Mesenchymal stem cell (in vitro differentiated cells and primary cell): ENCODE measurements around the gene SEMA3A.

Experiments
- DNase-seq: peaks from one replicate; pipeline ENCODE4 v3.0.0-alpha.2; 2013
- H2AFZ ChIP-seq: one replicate; pipeline ENCODE4 v1.6.1; 2013; ENCODE audit warnings: low read depth, mild to moderate bottlenecking, control low read depth, inconsistent platforms, low read length, moderate library complexity
- H2AK5ac ChIP-seq: 2 replicates; pipeline ENCODE4 v1.6.1; 2013; ENCODE audit warnings: low read length, moderate library complexity, mild to moderate bottlenecking, inconsistent platforms; ENCODE audit not compliant: severe bottlenecking
- H2BK120ac ChIP-seq: one replicate; pipeline ENCODE4 v1.6.1; 2013; ENCODE audit warnings: low read depth, mild to moderate bottlenecking, inconsistent platforms, low read length, moderate library complexity
- H2BK12ac ChIP-seq, 2 experiments: one replicate each; pipeline ENCODE4 v1.6.1; 2013; ENCODE audit warnings: inconsistent platforms in 2 of 2, low read length in 2 of 2, mild to moderate bottlenecking in 2 of 2, moderate library complexity in 2 of 2, control low read depth in 1 of 2
- H2BK15ac ChIP-seq: one replicate; pipeline ENCODE4 v1.6.1; 2013; ENCODE audit warnings: mild to moderate bottlenecking, low read depth, inconsistent platforms; ENCODE audit not compliant: poor library complexity, severe bottlenecking
- H2BK5ac ChIP-seq: 2 replicates; pipeline ENCODE4 v1.6.1; 2013; ENCODE audit warnings: low read depth, mild to moderate bottlenecking, low read length, control low read depth, inconsistent platforms; ENCODE audit not compliant: poor library complexity, severe bottlenecking
- H3K14ac ChIP-seq, 2 experiments: one replicate each; pipeline ENCODE4 v1.6.1; 2013; ENCODE audit warnings: inconsistent platforms in 2 of 2, low read length in 2 of 2, control low read depth in 1 of 2, mild to moderate bottlenecking in 1 of 2, moderate library complexity in 1 of 2
- H3K18ac ChIP-seq, 2 experiments: one replicate each; pipeline ENCODE4 v1.6.1; 2013; ENCODE audit warnings: inconsistent platforms in 2 of 2, low read length in 2 of 2, control low read depth in 1 of 2, low read depth in 1 of 2, mild to moderate bottlenecking in 1 of 2
- H3K23ac ChIP-seq, 2 experiments: one replicate each; pipeline ENCODE4 v1.6.1; 2013; ENCODE audit warnings: inconsistent platforms in 2 of 2, low read length in 2 of 2, mild to moderate bottlenecking in 2 of 2, moderate library complexity in 2 of 2, control low read depth in 1 of 2
- H3K27ac ChIP-seq: 2 replicates; pipeline ENCODE4 v1.5.1; 2013; ENCODE audit warnings: mild to moderate bottlenecking, moderate library complexity, low read length, control low read depth, inconsistent platforms; ENCODE audit not compliant: poor library complexity, severe bottlenecking
- H3K27me3 ChIP-seq, 2 experiments: 2 replicates each; pipeline versions ENCODE4 v1.6.1 to v1.7.0; 2013; ENCODE audit warnings: low read length in 2 of 2, mild to moderate bottlenecking in 2 of 2, moderate library complexity in 2 of 2, control low read depth in 1 of 2, inconsistent platforms in 1 of 2; ENCODE audit not compliant: control insufficient read depth in 1 of 2, insufficient read depth in 1 of 2
- H3K36me3 ChIP-seq, 2 experiments: 2 replicates each; pipeline versions ENCODE4 v1.6.1 to v1.7.0; 2013; ENCODE audit warnings: low read length in 2 of 2, control low read depth in 1 of 2, inconsistent platforms in 1 of 2, low read depth in 1 of 2, mild to moderate bottlenecking in 1 of 2; ENCODE audit not compliant: insufficient read depth in 2 of 2, control insufficient read depth in 1 of 2
- H3K4ac ChIP-seq, 2 experiments: one replicate each; pipeline ENCODE4 v1.6.1; 2013; ENCODE audit warnings: inconsistent platforms in 2 of 2, low read length in 2 of 2, mild to moderate bottlenecking in 2 of 2, moderate library complexity in 2 of 2, control low read depth in 1 of 2, low read depth in 1 of 2
- H3K4me1 ChIP-seq: 2 replicates; pipeline ENCODE4 v1.6.1; 2013; ENCODE audit warnings: low read depth, low read length, control low read depth; ENCODE audit not compliant: control insufficient read depth, insufficient read depth
- H3K4me2 ChIP-seq: 2 replicates; pipeline ENCODE4 v1.6.1; 2013; ENCODE audit warnings: low read length, mild to moderate bottlenecking, inconsistent platforms; ENCODE audit not compliant: poor library complexity, severe bottlenecking
- H3K4me3 ChIP-seq, 2 experiments: 2 replicates each; pipeline versions ENCODE4 v1.5.1 to v1.7.0; 2013; ENCODE audit warnings: low read length in 2 of 2, mild to moderate bottlenecking in 2 of 2, control low read depth in 1 of 2, low read depth in 1 of 2; ENCODE audit not compliant: insufficient read depth in 1 of 2
- H3K79me1 ChIP-seq: replicated peaks from 2 replicates; pipeline ENCODE4 v1.6.1; 2013; ENCODE audit warnings: mild to moderate bottlenecking, control low read depth, low read length, inconsistent platforms; ENCODE audit not compliant: poor library complexity, severe bottlenecking
- H3K9ac ChIP-seq: 2 replicates; pipeline ENCODE4 v1.7.0; 2013; ENCODE audit warnings: mild to moderate bottlenecking, low read length, moderate library complexity
- H3K9me3 ChIP-seq: 2 replicates; pipeline ENCODE4 v1.7.0; 2013; ENCODE audit warnings: mild to moderate bottlenecking, low read length; ENCODE audit not compliant: control insufficient read depth
- H4K8ac ChIP-seq: one replicate; pipeline ENCODE4 v1.6.1; 2013; ENCODE audit warnings: inconsistent platforms, mild to moderate bottlenecking, low read length, moderate library complexity
- H4K91ac ChIP-seq: one replicate; pipeline ENCODE4 v1.6.1; 2013; ENCODE audit warnings: mild to moderate bottlenecking, low read length, inconsistent platforms
- WGBS: methylation state at CpG from one replicate; pipeline ENCODE4 v1.1.7; 2013; ENCODE audit warnings: mixed read lengths; 5-methylcytosine and 5-hydroxymethylcytosine counted together

The SEMA3A gene

GRCh38 chr7:84122582-84123360 is 71.8 kb downstream of the SEMA3A start:
- no peak overlapping the region for H3K4me2 ChIP-seq
- H2BK15ac ChIP-seq = no peak overlapping the region
- H2BK120ac ChIP-seq = no peak overlapping the region
- no peak overlapping the region for H4K91ac ChIP-seq
- no peak overlapping the region for H4K8ac ChIP-seq
- no peak overlapping the region for H3K4ac ChIP-seq
- H3K18ac ChIP-seq = no peak overlapping the region
- H3K4me3 ChIP-seq = no peak overlapping the region
- no peak overlapping the region for H3K23ac ChIP-seq
- H3K27me3 ChIP-seq = no peaks in the 10 kb centered on the region
- DNase-seq = no peak
- no peak overlapping the region for H2BK5ac ChIP-seq
- peaks cover 4% of the 10 kb centered on the region for H3K79me1 ChIP-seq
- WGBS = 100% methylated on average over 3 of the region's 4 CpGs
- H2AK5ac ChIP-seq = no peak overlapping the region
- H3K36me3 ChIP-seq = peaks cover 0 to 6% of the 10 kb centered on the region in 2 experiments
- H3K27ac ChIP-seq = peak overlapping the region; percentile 4
- H3K4me1 ChIP-seq = no peaks in the 10 kb centered on the region
- no peak overlapping the region for H2AFZ ChIP-seq
- no peaks in the 10 kb centered on the region for H3K9me3 ChIP-seq
- no peak overlapping the region for H2BK12ac ChIP-seq
- no peak overlapping the region for H3K9ac ChIP-seq
- H3K14ac ChIP-seq = no peak overlapping the region

GRCh38 chr7:84117304-84117703 is 77.3 kb downstream of the SEMA3A start:
- H3K79me1 ChIP-seq = peaks cover 9% of the 10 kb centered on the region
- H3K27ac ChIP-seq = no peak overlapping the region
- H3K4me3 ChIP-seq = no peak overlapping the region
- no peak overlapping the region for H2BK12ac ChIP-seq
- DNase-seq = no peak
- H2BK15ac ChIP-seq = no peak overlapping the region
- H3K36me3 ChIP-seq = no peaks in the 10 kb centered on the region
- no peak overlapping the region for H2BK5ac ChIP-seq
- H3K4me2 ChIP-seq = no peak overlapping the region
- no peak overlapping the region for H2BK120ac ChIP-seq
- H4K8ac ChIP-seq = no peak overlapping the region
- no peak overlapping the region for H3K23ac ChIP-seq
- no peak overlapping the region for H4K91ac ChIP-seq
- no peaks in the 10 kb centered on the region for H3K27me3 ChIP-seq
- no peak overlapping the region for H3K9ac ChIP-seq
- no peak overlapping the region for H2AFZ ChIP-seq
- no peaks in the 10 kb centered on the region for H3K9me3 ChIP-seq
- no peaks in the 10 kb centered on the region for H3K4me1 ChIP-seq
- H3K14ac ChIP-seq = no peak overlapping the region
- 91% methylated on average over 6 of the region's 6 CpGs for WGBS
- H3K18ac ChIP-seq = no peak overlapping the region
- no peak overlapping the region for H2AK5ac ChIP-seq
- H3K4ac ChIP-seq = no peak overlapping the region

- 93% methylated on average over 5 of the region's 9 CpGs for WGBS
- no peak for DNase-seq
- Histone ChIP-seq H3K79me1 (peaks cover 11% of the 10 kb centered on the region), H3K27ac (no peak overlapping the region), H3K9ac (no peak overlapping the region), H2BK12ac (no peak overlapping the region), H3K4me3 (no peak overlapping the region), H3K14ac (no peak overlapping the region), H2AK5ac (no peak overlapping the region), H3K18ac (no peak overlapping the region), H3K4me2 (no peak overlapping the region), H2BK120ac (no peak overlapping the region), H3K4me1 (no peaks in the 10 kb centered on the region), H4K91ac (no peak overlapping the region), H2BK15ac (no peak overlapping the region), H3K9me3 (no peaks in the 10 kb centered on the region), H2BK5ac (no peak overlapping the region), H4K8ac (no peak overlapping the region), H3K36me3 (no peaks in the 10 kb centered on the region), H3K4ac (no peak overlapping the region), H2AFZ (no peak overlapping the region), H3K23ac (no peak overlapping the region), H3K27me3 (no peaks in the 10 kb centered on the region)
These were observed 80.4 kb downstream of the SEMA3A start for GRCh38 chr7:84113906-84114850.

- H2BK5ac ChIP-seq = no peak overlapping the region
- H3K23ac ChIP-seq = no peak overlapping the region
- H4K8ac ChIP-seq = no peak overlapping the region
- H3K36me3 ChIP-seq = no peaks in the 10 kb centered on the region
- H3K4me2 ChIP-seq = no peak overlapping the region
- no peak overlapping the region for H4K91ac ChIP-seq
- no peak overlapping the region for H3K18ac ChIP-seq
- no peak overlapping the region for H3K4ac ChIP-seq
- no peaks in the 10 kb centered on the region for H3K27me3 ChIP-seq
- no peak overlapping the region for H2AK5ac ChIP-seq
- no peak overlapping the region for H2BK120ac ChIP-seq
- H3K9me3 ChIP-seq = no peaks in the 10 kb centered on the region
- peak overlapping the region; percentile 29 for H3K27ac ChIP-seq
- no CpG with 5 or more reads among the region's 2 CpGs for WGBS
- H2BK15ac ChIP-seq = no peak overlapping the region
- H3K9ac ChIP-seq = peak overlapping the region; percentile 16
- H3K4me1 ChIP-seq = no peaks in the 10 kb centered on the region
- no peak overlapping the region for H3K14ac ChIP-seq
- H2AFZ ChIP-seq = no peak overlapping the region
- no peak overlapping the region for H2BK12ac ChIP-seq
- H3K4me3 ChIP-seq = peak overlapping the region in 1 of 2 experiments; percentile 34
- peaks cover 12% of the 10 kb centered on the region for H3K79me1 ChIP-seq
- DNase-seq = no peak
These were observed 81.3 kb downstream of the SEMA3A start for GRCh38 chr7:84113286-84113685.
